Endothelial cell of umbilical vein (primary cell): ENCODE results near the gene LMO1.

Experiments
- EZH2 ChIP-seq: IDR thresholded peaks from 2 replicates; pipeline ENCODE4 v1.6.1; 2012; ENCODE audit warnings: borderline replicate concordance, low read depth, mild to moderate bottlenecking, moderate library complexity, low read length, inconsistent platforms; ENCODE audit not compliant: severe bottlenecking
- GATA2 ChIP-seq: IDR thresholded peaks from 2 replicates; pipeline ENCODE4 v1.7.0; 2011; ENCODE audit warnings: low read depth, mild to moderate bottlenecking, moderate library complexity, mixed read lengths, low read length; ENCODE audit not compliant: insufficient read length, insufficient read depth
- POLR2AphosphoS5 ChIP-seq: IDR thresholded peaks from 2 replicates; pipeline ENCODE4 v1.6.1; 2012; ENCODE audit warnings: low read depth, mild to moderate bottlenecking, control low read depth, low read length, moderate library complexity; ENCODE audit not compliant: insufficient read depth
- TF ChIP-seq, protein P1 (sequence below), 2 donors: IDR thresholded peaks; 1 replicate in 1 of 2; 2 replicates in 1 of 2; pipeline ENCODE4 v1.5.1; 2011; ENCODE audit warnings: low read length in 2 of 2, mild to moderate bottlenecking in 2 of 2, moderate library complexity in 2 of 2, control low read depth in 1 of 2, inconsistent platforms in 1 of 2, low read depth in 1 of 2; ENCODE audit not compliant: insufficient read depth in 1 of 2; ENCODE audit errors: extremely low read depth in 1 of 2
- TF ChIP-seq, protein P2 (sequence below): IDR thresholded peaks from 2 replicates; pipeline ENCODE4 v1.6.1; 2011; ENCODE audit not compliant: insufficient read depth, insufficient read length

DNA sequence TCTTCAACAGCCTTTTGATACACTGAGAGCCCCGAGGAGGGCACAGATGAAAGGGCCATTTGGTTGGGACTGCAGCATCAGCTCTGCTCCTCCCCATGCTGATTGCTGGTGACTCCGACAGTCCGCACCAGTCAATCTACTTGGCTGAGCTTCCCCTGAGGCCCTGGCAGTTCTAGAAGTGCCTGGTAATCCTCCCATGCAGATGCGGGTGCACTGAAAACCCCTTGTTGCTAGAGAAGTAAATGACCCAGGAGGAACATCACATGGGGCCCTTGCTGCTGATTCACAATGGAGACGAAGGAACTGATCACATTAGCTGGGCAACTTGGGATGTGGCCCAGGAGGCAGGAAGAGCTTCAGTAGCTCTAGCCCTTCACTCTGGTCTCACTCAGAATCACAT lies 59.7 kb downstream of the LMO1 start:
- TF ChIP-seq POLR2AphosphoS5 (no peak), EZH2 (no peak), GATA2 (no peak)
- TF ChIP-seq, protein P1, sequence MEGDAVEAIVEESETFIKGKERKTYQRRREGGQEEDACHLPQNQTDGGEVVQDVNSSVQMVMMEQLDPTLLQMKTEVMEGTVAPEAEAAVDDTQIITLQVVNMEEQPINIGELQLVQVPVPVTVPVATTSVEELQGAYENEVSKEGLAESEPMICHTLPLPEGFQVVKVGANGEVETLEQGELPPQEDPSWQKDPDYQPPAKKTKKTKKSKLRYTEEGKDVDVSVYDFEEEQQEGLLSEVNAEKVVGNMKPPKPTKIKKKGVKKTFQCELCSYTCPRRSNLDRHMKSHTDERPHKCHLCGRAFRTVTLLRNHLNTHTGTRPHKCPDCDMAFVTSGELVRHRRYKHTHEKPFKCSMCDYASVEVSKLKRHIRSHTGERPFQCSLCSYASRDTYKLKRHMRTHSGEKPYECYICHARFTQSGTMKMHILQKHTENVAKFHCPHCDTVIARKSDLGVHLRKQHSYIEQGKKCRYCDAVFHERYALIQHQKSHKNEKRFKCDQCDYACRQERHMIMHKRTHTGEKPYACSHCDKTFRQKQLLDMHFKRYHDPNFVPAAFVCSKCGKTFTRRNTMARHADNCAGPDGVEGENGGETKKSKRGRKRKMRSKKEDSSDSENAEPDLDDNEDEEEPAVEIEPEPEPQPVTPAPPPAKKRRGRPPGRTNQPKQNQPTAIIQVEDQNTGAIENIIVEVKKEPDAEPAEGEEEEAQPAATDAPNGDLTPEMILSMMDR (IDR thresholded peaks at IDR 0.05; ENCODE audit: extremely low read depth in 1 of 2, insufficient read depth in 1 of 2, low read depth in 1 of 2, low read length in 2 of 2) = no peak
- TF ChIP-seq, protein P2, sequence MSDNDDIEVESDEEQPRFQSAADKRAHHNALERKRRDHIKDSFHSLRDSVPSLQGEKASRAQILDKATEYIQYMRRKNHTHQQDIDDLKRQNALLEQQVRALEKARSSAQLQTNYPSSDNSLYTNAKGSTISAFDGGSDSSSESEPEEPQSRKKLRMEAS = no peak
